GM18526 (cell line): Measurements from ENCODE around the gene NFX1.
"Not testable (repeated sequence)": the region's sequence is repeated elsewhere in the genome, so short reads cannot be mapped to it uniquely, and the experiment has no call there.

ENCODE experiments used
- POLR2A ChIP-seq: IDR thresholded peaks from 3 replicates; pipeline ENCODE4 v1.6.1; 2011; ENCODE audit not compliant: insufficient read length; ENCODE audit errors: extremely low read depth

Gene NFX1

DNA sequence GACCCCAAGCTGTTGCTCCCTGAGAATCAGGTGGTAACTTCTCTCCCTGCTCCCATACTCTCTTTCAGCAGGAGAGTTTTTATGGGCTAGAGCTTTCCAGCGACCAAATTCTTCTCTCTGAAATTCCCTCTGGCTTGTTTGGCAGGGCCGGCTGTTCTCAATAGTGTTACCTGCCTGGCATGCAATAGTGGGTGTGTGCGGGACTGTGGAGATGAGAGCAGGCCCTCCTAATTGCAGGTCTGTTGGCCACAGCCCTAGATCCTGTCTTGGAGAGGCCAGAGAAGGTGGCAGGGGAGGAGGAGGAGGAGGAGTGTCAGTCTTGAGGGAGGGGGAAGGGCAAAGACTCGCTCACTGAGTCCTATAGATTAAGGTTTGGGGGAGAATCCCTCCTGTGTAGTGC, 82.6 kb downstream of the NFX1 start:
- TF ChIP-seq POLR2A, result no peak

- no peak for TF ChIP-seq POLR2A
Measured at GRCh38 chr9:33374190-33374589, 83.9 kb downstream of the NFX1 start.

DNA sequence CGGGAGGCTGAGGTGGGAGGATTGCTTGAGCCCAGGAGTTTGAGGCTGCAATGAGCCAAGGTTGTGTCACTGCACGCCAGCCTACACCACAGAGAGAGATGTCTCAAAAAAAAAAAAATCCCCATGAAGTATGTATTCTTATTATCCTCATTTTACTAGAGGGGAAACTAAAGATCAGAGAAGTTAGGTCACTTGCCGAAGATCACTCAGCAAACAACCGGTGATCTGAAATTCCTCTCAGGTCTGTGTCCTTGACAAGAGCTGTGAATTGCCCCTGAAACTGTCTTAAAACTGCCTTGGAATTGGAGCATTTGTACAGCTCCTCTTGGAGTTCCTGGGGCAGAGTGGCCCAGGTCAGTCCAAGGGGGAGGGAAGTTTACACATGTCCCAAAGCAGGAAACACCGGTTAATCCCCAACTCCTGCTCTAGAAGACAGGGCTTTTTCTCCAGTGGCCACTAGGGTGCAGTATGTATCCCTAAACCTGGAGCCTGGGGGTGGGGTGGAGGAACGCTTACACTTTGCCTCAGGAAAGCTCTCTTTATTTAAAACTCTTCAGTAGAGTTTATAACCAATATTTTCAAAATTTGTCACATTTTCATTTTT, 84.4 kb downstream of the NFX1 start:
- no peak for TF ChIP-seq POLR2A

DNA sequence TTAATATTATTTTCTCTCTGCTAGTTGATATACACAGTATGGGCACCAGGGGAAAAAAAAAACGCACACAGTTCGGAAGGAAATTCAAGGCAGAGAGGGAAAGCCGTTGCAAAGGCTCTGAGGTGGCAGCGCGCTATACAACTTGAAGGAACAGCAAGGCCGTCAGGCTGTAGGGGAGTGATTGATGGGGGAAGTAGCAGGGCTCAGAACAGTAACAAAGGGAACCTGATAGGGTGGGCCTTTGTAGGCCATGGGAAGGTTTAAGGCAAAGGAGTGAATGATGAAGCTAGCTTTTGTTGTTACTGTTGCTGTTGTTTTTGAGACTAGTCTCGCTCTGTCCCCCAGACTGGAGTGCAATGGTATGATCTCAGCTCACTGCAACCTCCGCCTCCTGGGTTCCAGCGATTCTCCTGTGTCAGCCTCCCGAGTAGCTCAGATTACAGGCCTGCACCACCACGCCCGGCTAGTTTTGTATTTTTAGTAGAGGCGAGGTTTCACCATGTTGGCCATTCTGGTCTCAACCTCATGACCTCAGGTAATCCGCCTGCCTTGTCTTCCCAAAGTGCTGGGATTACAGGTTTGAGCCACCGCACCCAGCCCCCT, 85.0 kb downstream of the NFX1 start:
- no peak for TF ChIP-seq POLR2A

- no peak for TF ChIP-seq POLR2A
Measured at GRCh38 chr9:33375841-33376321, 85.6 kb downstream of the NFX1 start.

GRCh38 chr9:33377089-33377715, 86.9 kb downstream of the NFX1 start:
- TF ChIP-seq POLR2A, result no peak

DNA sequence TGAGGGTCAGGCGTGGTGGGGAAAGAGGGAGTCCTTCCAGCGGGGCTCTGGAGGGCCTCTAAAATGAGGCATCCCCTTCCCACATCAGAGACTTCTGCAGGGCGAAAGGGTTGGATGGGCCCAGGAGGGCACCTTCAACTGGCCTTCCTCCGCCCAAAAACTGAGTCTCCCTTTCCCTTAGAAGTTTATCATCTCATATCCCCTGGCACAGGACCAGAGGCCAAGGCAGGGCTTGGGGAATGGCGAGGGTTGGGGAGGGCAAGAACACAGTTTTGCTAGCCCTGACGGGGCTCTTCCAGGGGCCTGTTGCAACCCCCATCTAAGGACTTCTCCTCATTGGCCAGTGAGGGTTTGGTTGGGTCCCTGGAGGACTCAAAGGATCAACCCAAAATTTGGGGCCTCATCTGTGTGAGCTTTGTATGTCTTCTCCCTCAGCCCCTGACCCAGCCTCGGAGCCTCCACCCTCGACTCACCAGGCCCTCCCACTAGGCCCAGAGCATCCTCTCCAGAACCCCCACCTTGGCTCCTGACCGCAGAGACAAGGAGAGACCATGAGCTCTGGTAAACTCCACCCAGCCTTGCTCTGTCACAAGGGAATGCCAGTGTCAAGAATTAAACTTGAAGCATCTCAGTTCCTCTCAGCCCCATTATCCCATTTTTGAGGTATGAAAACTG, 87.9 kb downstream of the NFX1 start:
- no peak for TF ChIP-seq POLR2A

DNA sequence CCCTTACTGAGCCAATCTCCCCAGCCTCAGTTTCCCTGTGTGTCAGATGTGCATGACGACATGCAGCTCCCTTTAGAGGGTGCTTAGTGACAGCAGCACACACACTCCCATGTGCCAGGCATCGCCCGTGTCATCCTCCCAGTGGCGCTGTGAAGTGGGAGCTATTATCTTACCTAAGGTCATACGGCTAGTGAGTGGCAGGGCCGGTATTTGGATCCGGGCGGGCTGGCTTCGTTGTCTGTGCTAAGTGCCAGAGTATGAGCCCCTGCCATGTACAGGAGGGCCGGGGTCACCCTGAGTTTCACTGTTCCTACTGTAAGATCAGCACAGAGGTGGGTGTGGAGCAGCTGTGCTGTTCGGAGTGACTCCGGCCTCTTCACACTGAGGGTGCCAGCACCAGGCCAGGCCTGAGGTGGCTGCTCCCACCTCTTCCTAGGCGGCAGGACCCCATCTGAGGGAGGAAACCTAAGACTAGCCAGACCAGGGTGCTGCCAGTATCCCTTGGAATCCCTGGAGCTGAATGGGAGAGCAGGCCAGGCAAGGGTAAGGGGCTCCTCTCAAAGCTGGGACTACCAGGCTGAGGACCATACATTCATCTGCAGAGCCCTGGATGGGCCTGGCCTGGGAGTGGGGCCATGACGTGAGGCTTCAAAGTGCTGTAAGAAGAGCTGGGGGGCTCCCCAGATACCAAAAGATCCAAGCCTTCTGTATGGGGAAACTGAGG, 89.5 kb downstream of the NFX1 start:
- no peak for TF ChIP-seq POLR2A

- TF ChIP-seq POLR2A, result no peak
Measured at GRCh38 chr9:33380390-33381094, 90.2 kb downstream of the NFX1 start.

GRCh38 chr9:33381231-33381791, 91.0 kb downstream of the NFX1 start:
- no peak for TF ChIP-seq POLR2A

- no peak for TF ChIP-seq POLR2A
Measured at GRCh38 chr9:33388110-33388994, 98.0 kb downstream of the NFX1 start.

GRCh38 chr9:33393581-33393980, 103.3 kb downstream of the NFX1 start:
- no peak for TF ChIP-seq POLR2A

DNA sequence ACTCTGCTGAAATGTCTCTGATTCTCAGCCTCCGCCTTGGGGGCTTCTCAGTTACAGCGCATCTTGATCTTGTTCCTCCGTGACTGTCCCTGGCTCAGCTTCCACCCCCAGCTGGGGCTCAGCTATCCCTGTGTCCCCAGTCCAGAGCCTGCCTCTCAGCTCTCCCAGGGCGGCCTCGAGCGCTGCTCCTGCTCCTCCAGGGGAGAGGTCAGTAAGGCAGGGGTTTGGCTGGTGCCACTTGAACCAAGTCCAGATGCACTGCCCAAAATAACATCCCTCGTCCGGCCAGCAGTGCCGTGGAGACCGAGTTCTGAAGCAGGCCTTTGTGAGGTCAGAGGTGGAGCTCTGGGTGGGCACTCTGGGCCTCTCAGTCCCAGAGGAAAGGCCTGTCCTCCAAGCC, 112.1 kb downstream of the NFX1 start, which contains the start of gene AQP7:
Gene AQP7, minus strand, starts transcription at position 198 of the 400 bp plus-strand sequence. CDS start 1,306 bp downstream, outside the sequence.
- TF ChIP-seq POLR2A, result not testable (repeated sequence)
